Measurements from ENCODE around the gene KCNG4. TPM values are rescaled to one million over a fixed set of nuclear protein-coding genes. Genes with fewer than 3 reads are reported as not detected.

The KCNG4 gene
- total RNA-seq, 1 experiment from 2014 or later: not detected

DNA sequence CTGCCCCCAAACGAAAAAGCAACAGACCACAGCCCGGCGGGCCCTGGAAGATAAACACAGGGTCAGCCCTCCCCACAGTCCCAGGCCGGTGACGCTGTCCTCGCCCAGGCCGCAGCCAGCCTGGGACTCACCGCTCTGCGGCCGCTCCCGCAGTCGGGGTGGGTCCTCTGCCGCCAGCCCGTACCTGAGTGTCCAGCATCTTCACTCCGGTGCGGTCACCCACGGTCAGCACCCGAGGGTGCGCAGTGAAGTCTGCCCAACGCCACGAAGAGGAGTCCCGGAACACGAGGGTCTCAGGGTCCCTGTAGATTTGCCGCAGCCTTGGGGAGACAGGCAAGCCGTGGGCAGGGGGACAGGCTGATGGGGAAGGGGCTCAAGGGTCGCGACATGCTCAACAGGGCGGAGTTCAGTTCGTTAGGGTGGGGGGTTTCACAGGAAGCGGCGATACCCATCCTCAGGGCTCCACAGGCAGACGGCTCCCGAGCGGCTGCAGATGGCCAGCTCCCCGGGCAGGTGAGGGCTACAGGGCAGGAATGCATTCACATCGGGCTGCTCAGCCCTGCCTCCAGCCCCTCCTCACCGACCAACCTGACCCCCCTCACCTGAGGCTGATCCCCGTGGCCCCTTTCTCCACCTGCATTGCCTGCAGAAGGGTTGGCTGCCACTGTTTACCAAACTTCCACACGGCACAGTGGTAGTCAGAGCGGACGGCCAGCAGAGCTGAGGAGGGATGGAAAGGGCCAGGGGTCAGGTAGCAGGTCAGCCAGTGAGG lies 58.5 kb downstream of the KCNG4 start:
- H3K9ac ChIP-seq (ENCODE audit: extremely low read depth, insufficient read length, low read length): no peak overlapping the region
- H3K4me1 ChIP-seq (ENCODE audit: insufficient read depth, low read length): no peaks in the 10 kb centered on the region
- peaks cover 5% of the 10 kb centered on the region for H3K23me2 ChIP-seq (ENCODE audit: insufficient read length, low read depth, low read length, poor library complexity, severe bottlenecking)
- H3K27ac ChIP-seq (ENCODE audit: insufficient read length, low read depth, low read length): no peak overlapping the region
- H2AK5ac ChIP-seq (ENCODE audit: insufficient read length, low read length): no peak overlapping the region
- no peak for DNase-seq
- no peak overlapping the region for H3K56ac ChIP-seq (ENCODE audit: insufficient read length, low read depth, low read length)
- H3K79me1 ChIP-seq (ENCODE audit: insufficient read depth, low read depth, low read length, poor library complexity, severe bottlenecking): peaks cover 6% of the 10 kb centered on the region
- Mint-ChIP-seq H3K4me1 (peaks cover 8 to 13% of the 10 kb centered on the region in 2 experiments), H3K4me3 (no peak overlapping the region), H3K9me3 (no peaks in the 10 kb centered on the region), H3K36me3 (ENCODE audit: insufficient read depth in 1 of 3, low read depth in 3 of 3) (peaks cover 14 to 65% (median 61%) of the 10 kb centered on the region in 3 experiments; a peak in 6 of 7 replicates), H3K27ac (no peak overlapping the region), H3K27me3 (ENCODE audit: low read depth) (peaks cover 2% of the 10 kb centered on the region; the same call in 1 of the 2 replicates)
- no peaks in the 10 kb centered on the region for H3K9me3 ChIP-seq (ENCODE audit: control insufficient read depth, low read depth, low read length)
- WGBS (ENCODE audit: extremely low coverage, insufficient read length, low lambda C conversion rate): no CpG with 5 or more reads among the region's 41 CpGs
- no peak overlapping the region for H2BK20ac ChIP-seq (ENCODE audit: low read depth, low read length, poor library complexity, severe bottlenecking)
- H3K14ac ChIP-seq (ENCODE audit: insufficient read depth, low read length): no peak overlapping the region
- H3K4me2 ChIP-seq (ENCODE audit: insufficient read depth, insufficient read length, low read length): no peak overlapping the region
- H3K4ac ChIP-seq (ENCODE audit: low read depth, low read length): no peak overlapping the region
- no peak overlapping the region for H3K18ac ChIP-seq (ENCODE audit: insufficient read length, low read depth, low read length)
- no peak overlapping the region for H4K8ac ChIP-seq (replicated peaks; ENCODE audit: insufficient read length, low read depth, low read length)
- H2BK12ac ChIP-seq (ENCODE audit: insufficient read length, low read depth, low read length): no peak overlapping the region
- H2AFZ ChIP-seq (ENCODE audit: low read length): no peak overlapping the region
- H2BK15ac ChIP-seq (ENCODE audit: low read depth, low read length): no peak overlapping the region
- no peak overlapping the region for H4K5ac ChIP-seq (ENCODE audit: insufficient read length, low read depth, low read length)
- no peak overlapping the region for H3K23ac ChIP-seq (ENCODE audit: insufficient read length, low read depth, low read length)
- TF ChIP-seq, protein P1, sequence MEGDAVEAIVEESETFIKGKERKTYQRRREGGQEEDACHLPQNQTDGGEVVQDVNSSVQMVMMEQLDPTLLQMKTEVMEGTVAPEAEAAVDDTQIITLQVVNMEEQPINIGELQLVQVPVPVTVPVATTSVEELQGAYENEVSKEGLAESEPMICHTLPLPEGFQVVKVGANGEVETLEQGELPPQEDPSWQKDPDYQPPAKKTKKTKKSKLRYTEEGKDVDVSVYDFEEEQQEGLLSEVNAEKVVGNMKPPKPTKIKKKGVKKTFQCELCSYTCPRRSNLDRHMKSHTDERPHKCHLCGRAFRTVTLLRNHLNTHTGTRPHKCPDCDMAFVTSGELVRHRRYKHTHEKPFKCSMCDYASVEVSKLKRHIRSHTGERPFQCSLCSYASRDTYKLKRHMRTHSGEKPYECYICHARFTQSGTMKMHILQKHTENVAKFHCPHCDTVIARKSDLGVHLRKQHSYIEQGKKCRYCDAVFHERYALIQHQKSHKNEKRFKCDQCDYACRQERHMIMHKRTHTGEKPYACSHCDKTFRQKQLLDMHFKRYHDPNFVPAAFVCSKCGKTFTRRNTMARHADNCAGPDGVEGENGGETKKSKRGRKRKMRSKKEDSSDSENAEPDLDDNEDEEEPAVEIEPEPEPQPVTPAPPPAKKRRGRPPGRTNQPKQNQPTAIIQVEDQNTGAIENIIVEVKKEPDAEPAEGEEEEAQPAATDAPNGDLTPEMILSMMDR (conservative IDR thresholded peaks at IDR 0.05): no peak
- no peak overlapping the region for H2BK120ac ChIP-seq (ENCODE audit: low read depth, low read length, poor library complexity, severe bottlenecking)
- no peaks in the 10 kb centered on the region for H4K20me1 ChIP-seq (ENCODE audit: control insufficient read depth, insufficient read depth, insufficient read length)
- no peak overlapping the region for H2BK5ac ChIP-seq (ENCODE audit: insufficient read length, low read length)
- no peak overlapping the region for H4K91ac ChIP-seq (ENCODE audit: insufficient read length, low read depth, low read length)
- H3K27me3 ChIP-seq (ENCODE audit: insufficient read depth, low read length): no peaks in the 10 kb centered on the region
- no peak overlapping the region for H3T11ph ChIP-seq (ENCODE audit: low read length)
- H3K79me2 ChIP-seq (ENCODE audit: insufficient read depth, low read length): peaks cover 6% of the 10 kb centered on the region; the same call in 1 of the 2 replicates
